GM21367 (cell line): ENCODE data around the gene LDB2.

Experiments
- ATAC-seq: cut with Tn5 transposase; IDR thresholded peaks from one replicate; pipeline ENCODE4 v1.9.1; 2021; ENCODE audit not compliant: unreplicated experiment

LDB2 gene

DNA sequence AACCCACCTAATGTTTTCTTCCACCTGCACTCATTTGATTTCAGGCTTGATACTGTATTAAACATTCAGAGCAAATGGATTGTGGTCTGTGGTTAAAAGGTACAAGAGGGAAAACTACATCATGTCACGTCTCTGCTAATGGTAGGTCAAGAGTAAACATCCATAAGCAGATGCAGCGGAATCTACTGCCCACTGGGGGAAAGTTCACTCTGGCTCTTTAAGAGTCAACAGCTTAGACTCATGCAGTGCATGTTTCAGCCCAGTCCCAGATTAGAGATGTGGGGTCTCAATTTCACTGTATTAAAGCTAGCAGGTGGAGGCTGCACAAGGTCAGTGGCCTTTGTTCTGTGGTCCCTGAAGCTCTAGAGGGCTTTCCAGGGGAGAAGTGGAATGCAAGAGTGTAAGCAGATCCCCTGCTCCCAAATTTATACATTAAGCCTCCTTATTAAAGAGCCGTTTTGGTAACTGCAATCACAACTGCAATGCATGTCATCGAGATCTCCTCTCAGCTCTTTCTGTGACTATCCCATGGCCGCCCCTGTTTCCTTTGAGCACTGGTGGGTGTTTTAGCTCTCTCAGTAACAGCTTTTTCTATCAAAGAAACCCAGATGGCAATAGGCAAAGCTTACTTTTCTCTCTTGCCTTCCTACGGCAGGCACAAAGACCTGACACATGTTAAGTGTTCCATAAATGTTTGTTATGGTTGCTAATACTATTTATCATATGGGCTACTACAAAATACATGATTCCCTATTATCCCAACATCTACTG lies 53.4 kb downstream of the LDB2 start:
- ATAC-seq, result no peak

- no peak for ATAC-seq
These were observed 54.5 kb downstream of the LDB2 start for GRCh38 chr4:16843831-16844508.

- ATAC-seq, result no peak
These were observed 60.1 kb downstream of the LDB2 start for GRCh38 chr4:16838226-16838875.

DNA sequence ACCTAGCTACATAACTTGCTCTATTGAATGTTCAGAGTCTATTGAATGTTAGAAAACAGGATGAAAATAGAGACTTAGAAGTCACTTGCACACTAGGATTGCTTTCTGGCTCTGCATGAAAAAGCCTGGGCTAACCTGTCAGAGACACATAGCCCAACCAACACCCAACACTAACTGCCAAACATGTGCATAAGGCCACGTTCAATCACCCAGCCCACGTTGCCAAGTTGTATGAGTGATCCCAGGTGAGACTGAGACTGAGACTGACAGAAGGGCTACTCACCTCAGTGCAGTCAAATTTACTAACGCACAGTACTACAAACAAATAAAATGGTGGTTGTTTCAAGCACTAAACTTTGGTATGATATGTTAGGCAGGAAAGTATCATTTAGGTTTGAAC lies 61.0 kb downstream of the LDB2 start:
- no peak for ATAC-seq

DNA sequence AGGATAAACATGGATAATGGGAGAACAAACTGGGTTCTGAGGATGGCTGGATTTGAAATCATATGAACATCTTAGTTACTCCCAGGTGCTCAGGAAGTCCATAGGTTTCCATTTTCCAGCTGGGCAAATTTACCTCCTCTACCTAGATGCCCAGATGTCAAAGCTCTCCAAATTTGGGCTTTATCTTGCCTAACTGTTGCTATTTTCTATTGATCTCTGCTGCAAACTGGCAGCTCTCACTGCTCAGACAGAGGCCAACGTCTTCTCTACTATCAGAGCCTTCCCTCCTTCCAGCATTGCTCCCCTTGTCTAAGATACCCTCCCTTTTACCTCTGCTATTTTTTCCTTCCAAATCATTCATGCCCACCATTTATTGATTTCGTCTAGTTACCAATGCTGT lies 62.1 kb downstream of the LDB2 start:
- ATAC-seq, result no peak

DNA sequence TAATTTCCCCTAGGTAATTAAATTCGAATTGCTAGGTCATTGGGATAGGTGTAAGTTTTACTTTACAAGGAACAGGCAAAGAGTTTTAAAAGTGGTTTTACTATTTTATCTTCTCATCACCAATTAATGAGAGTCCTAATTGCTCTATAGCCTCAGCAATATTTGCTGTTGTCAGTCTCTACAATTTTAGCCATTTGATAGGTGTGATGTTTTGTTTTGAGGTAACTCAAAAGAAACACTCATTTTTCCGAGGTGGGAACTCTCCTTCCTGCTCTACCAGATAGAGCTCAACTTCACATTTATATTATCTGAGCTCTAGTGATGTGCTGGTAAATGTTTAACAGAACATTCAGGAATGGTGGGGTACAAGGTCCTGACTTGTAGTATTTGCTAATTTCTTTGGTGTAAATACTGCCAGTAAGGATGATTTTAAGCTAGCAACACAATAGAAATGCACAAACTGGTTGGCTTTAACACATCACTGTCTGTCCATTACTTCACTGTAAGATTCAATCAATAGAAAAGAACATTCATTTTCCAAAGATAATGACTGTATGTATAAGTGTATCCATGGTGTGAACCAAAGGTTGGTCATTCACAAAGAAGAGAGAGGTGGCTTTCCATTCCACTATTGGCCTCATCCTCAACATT lies 62.7 kb downstream of the LDB2 start:
- ATAC-seq, result no peak

DNA sequence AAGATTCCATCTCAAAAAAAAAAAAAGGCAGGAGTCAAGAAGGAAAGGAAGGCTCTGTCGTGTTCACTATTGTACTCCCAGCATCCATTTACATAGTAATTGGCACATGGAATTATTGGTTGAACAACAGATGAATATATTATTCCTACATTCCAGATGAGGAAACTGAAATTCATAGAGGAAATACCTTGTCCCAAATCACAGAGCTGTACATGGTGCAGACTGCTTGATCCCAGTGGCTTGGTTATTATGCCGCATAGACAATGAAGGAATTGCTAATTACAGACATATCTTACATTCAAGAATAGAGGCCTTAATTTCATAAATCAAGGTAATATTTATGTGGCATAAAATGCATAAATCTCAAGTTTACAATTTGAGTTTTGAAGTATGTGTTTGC lies 63.6 kb downstream of the LDB2 start:
- ATAC-seq, result no peak

GRCh38 chr4:16833722-16834121 lies 64.7 kb downstream of the LDB2 start:
- ATAC-seq, result no peak

GRCh38 chr4:16830081-16830480 lies 68.4 kb downstream of the LDB2 start:
- no peak for ATAC-seq

DNA sequence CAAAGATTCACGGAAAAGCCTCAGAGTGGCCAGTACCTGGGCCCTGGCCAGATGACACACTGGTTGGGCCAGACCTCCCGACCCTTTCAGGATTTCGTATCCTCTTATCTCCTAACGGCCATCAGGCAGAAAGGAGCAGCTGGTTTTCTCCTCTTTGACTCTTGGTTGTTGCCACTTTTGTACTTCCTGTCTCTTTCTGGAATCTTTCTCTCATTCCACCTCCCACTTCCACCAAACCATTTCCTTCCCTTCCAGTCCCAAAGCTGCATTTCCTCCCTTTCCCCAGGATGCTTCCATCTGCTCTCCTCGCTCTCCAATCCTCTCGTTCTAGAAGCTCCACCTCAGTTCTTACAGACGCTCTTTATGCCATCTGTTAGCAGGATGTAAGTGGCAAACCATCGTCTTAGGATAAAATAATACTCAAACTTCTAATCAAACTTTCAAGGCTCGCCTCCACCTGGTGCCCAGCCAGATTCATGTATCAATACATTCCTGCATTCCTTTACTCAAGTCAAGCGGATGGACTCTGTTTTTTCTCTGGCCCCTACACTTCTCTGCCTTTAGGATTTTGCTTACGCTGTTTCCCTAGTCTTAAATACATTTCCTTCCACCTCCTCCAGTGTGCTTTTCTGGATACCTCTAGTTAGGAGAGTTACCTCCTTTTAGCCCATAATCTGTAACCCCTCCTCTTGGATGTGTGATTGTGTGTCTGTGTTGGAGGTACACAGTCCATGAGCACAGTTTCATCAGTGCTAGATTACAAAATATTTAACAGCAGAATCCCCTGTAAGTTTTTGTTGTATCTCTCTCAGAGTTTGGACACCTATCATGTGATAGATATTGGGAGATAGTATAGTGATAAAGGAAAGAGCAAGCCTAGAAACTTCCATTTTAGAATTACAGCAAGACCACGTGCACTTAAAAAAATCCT lies 70.4 kb downstream of the LDB2 start:
- ATAC-seq, result no peak

- no peak for ATAC-seq
These were observed 71.4 kb downstream of the LDB2 start for GRCh38 chr4:16827045-16827444.

GRCh38 chr4:16826406-16826910 lies 72.0 kb downstream of the LDB2 start:
- ATAC-seq, result no peak

GRCh38 chr4:16824278-16824806 lies 74.1 kb downstream of the LDB2 start:
- ATAC-seq, result no peak

- ATAC-seq, result no peak
These were observed 78.1 kb downstream of the LDB2 start for GRCh38 chr4:16820329-16820728.

DNA sequence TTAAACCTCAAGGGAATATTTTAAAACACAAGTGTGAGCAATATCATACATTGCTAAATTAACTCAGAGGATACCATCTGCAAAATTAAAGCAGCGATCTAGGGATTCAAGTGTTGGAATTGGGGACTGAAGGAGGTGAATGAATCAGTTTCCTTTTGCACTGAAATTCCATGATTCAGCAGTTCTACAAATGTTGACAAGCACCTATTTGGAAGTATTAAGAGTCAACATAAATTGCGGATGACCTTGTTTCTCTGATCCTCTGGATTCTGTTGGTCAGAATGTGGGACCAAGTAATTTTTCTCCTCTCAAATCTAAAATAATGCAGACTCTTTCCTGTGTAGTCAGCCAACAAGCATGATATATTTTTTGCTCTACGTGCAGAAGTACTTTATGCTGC lies 78.8 kb downstream of the LDB2 start:
- no peak for ATAC-seq

GRCh38 chr4:16818005-16818404 lies 80.4 kb downstream of the LDB2 start:
- no peak for ATAC-seq

DNA sequence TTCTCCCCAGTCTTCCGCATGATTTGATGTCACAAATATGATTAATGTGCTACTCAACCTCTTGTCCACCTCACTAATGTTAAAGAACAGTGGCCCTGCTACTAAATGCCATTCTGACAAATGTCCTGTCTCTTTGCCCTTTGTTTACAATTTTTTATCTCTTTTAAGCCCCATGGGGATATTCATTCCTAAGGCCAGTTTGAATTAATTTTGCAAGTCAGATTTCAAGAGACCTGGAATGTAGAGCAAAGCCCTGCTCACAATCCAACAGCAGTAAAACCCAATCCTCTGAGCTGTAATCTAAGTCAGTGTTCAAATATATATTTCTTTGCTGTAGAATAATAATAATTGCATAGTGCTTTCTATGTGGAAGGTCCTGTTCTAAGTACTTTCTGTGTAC lies 81.2 kb downstream of the LDB2 start:
- no peak for ATAC-seq

- ATAC-seq, result no peak
These were observed 84.1 kb downstream of the LDB2 start for GRCh38 chr4:16814361-16814760.

DNA sequence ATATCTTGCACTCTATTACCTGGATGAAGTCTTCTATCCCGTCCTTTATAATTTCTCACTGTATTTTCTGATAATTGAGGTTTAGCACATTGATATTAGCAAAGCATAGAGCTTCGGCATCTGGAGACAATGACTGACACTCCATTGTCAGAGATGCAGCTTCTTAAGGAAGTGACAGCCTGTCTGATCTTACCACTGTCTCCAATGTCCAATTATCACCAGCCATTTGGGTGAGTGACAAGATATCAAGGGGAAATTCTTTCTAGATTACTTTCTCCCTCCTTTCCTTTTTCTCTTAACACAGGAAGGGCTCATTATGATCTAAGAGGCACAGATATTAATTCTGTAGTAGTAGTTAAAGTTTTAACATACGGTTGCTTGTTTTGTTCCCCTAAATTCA lies 86.4 kb downstream of the LDB2 start:
- ATAC-seq, result no peak

DNA sequence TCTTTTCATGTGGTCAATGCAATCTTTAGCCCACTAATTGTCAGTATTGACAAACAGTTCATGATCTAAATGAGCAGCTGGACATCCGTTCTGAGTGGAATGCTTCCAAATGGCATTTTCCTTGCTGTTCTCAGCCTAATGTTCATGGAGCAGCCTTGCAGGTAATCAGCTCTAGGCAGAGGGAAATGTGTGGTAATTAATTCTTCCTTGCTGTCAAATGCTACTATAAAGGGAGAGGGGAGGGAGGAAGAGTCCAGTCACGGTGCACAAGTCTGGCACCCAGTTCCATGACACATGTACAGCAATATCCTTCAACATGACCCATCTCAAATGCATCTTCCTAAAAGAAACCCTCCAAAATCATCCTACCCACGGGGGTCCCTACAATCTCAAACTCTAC lies 88.5 kb downstream of the LDB2 start:
- no peak for ATAC-seq
